ENCODE results near the gene BRIP1. TPM values are rescaled to one million over a fixed set of nuclear protein-coding genes. Genes with fewer than 3 reads are reported as not detected.

The BRIP1 gene
- total and polyA plus RNA-seq, 2 donors (not counting 1 experiment from before 2014, with no cell fraction given), result 4.0 to 8.1 TPM

GRCh38 chr17:61663310-61663709, 200.0 kb downstream of the BRIP1 start:
- H3K4me1 ChIP-seq (ENCODE audit: control insufficient read depth, extremely low read depth, insufficient read depth, low read length), result no peaks in the 10 kb centered on the region
- no peak overlapping the region for H3K4me3 ChIP-seq (replicated peaks in 1 of 4; ENCODE audit: control extremely low read depth in 1 of 4, insufficient read depth in 1 of 4, low read depth in 3 of 4, low read length in 4 of 4)
- no peak overlapping the region for H3K27ac ChIP-seq (ENCODE audit: insufficient read depth, low read length)
- H2AFZ ChIP-seq (ENCODE audit: low read length), result no peak overlapping the region
- H3K9ac ChIP-seq (ENCODE audit: insufficient read depth, low read length), result no peak overlapping the region
- H3K36me3 ChIP-seq (ENCODE audit: control insufficient read depth, insufficient read depth, low read length), result no peaks in the 10 kb centered on the region
- no peak for DNase-seq (ENCODE audit: low read depth in 2 of 2)
- H3K4me2 ChIP-seq (ENCODE audit: extremely low read depth, insufficient read depth, low read length), result no peak overlapping the region
- no peaks in the 10 kb centered on the region for H4K20me1 ChIP-seq (ENCODE audit: control insufficient read depth, extremely low read depth, insufficient read depth, low read length)
- H3K9me3 ChIP-seq (ENCODE audit: control insufficient read depth, insufficient read depth, low read depth, low read length), result no peaks in the 10 kb centered on the region
- no peaks in the 10 kb centered on the region for H3K79me2 ChIP-seq (ENCODE audit: control insufficient read depth, insufficient read depth, low read length)
- TF ChIP-seq, protein P1, sequence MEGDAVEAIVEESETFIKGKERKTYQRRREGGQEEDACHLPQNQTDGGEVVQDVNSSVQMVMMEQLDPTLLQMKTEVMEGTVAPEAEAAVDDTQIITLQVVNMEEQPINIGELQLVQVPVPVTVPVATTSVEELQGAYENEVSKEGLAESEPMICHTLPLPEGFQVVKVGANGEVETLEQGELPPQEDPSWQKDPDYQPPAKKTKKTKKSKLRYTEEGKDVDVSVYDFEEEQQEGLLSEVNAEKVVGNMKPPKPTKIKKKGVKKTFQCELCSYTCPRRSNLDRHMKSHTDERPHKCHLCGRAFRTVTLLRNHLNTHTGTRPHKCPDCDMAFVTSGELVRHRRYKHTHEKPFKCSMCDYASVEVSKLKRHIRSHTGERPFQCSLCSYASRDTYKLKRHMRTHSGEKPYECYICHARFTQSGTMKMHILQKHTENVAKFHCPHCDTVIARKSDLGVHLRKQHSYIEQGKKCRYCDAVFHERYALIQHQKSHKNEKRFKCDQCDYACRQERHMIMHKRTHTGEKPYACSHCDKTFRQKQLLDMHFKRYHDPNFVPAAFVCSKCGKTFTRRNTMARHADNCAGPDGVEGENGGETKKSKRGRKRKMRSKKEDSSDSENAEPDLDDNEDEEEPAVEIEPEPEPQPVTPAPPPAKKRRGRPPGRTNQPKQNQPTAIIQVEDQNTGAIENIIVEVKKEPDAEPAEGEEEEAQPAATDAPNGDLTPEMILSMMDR (conservative IDR thresholded peaks at IDR 0.05 in 1 of 2, IDR thresholded peaks at IDR 0.05 in 1 of 2; ENCODE audit: low read depth in 1 of 2, low read length in 2 of 2), result no peak
- TF ChIP-seq EZH2 (IDR thresholded peaks at IDR 0.05; ENCODE audit: low read length, missing control alignments), result no peak
- H3K27me3 ChIP-seq (ENCODE audit: control insufficient read depth, insufficient read depth, low read length), result no peaks in the 10 kb centered on the region

DNA sequence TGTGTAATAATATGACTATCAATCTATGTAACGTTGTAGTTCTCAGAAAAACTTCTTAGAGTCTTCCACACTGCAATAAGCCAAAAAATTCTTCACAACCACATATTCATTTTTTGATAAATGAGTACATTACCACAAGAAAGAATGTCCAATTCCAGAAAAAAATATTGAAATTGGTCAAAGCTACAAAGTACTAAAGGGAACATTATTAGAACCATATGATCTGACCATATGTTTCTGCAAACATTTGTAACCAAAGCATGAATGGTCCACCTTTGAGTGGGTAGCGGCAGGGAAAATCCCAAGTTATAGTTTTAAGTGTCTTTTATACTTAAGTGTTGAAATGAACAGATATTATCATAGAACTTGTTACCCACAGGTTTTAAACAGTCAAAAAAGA, 200.6 kb downstream of the BRIP1 start:
- Histone ChIP-seq H3K36me3 (ENCODE audit: control insufficient read depth, insufficient read depth, low read length) (no peaks in the 10 kb centered on the region), H3K4me2 (ENCODE audit: extremely low read depth, insufficient read depth, low read length) (no peak overlapping the region), H3K9me3 (ENCODE audit: control insufficient read depth, insufficient read depth, low read depth, low read length) (no peaks in the 10 kb centered on the region), H3K27ac (ENCODE audit: insufficient read depth, low read length) (no peak overlapping the region), H3K79me2 (ENCODE audit: control insufficient read depth, insufficient read depth, low read length) (no peaks in the 10 kb centered on the region), H3K4me1 (ENCODE audit: control insufficient read depth, extremely low read depth, insufficient read depth, low read length) (no peaks in the 10 kb centered on the region), H4K20me1 (ENCODE audit: control insufficient read depth, extremely low read depth, insufficient read depth, low read length) (no peaks in the 10 kb centered on the region), H3K27me3 (ENCODE audit: control insufficient read depth, insufficient read depth, low read length) (no peaks in the 10 kb centered on the region), H3K4me3 (replicated peaks in 1 of 4; ENCODE audit: control extremely low read depth in 1 of 4, insufficient read depth in 1 of 4, low read depth in 3 of 4, low read length in 4 of 4) (no peak overlapping the region), H3K9ac (ENCODE audit: insufficient read depth, low read length) (no peak overlapping the region), H2AFZ (ENCODE audit: low read length) (no peak overlapping the region)
- TF ChIP-seq EZH2 (IDR thresholded peaks at IDR 0.05; ENCODE audit: low read length, missing control alignments), result no peak
- TF ChIP-seq, protein P1 (conservative IDR thresholded peaks at IDR 0.05 in 1 of 2, IDR thresholded peaks at IDR 0.05 in 1 of 2; ENCODE audit: low read depth in 1 of 2, low read length in 2 of 2), result no peak
- peak; percentile 12 to 50 for DNase-seq (ENCODE audit: low read depth in 2 of 2)

DNA sequence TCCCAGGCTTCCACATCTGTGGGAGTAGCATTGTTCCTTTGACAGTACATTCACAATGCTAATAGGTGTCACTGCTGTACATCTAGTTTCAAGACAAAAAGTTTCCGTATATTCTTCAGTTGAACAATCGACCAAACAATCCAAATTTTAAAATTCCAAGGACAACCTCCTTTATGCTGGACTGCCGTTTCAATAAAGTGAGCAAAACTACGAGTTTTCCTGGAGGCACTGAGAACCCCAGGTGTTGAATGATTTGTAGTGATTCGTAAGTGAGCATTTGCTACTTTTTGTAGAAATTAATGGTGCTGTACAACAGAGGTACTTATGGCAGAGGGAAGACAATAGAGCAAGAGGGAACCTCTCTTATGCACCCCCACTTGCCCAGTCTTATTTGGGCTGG, 201.1 kb downstream of the BRIP1 start:
- no peak for TF ChIP-seq EZH2 (IDR thresholded peaks at IDR 0.05; ENCODE audit: low read length, missing control alignments)
- TF ChIP-seq, protein P1 (conservative IDR thresholded peaks at IDR 0.05 in 1 of 2, IDR thresholded peaks at IDR 0.05 in 1 of 2; ENCODE audit: low read depth in 1 of 2, low read length in 2 of 2), result no peak
- no peak overlapping the region for H3K9ac ChIP-seq (ENCODE audit: insufficient read depth, low read length)
- H3K4me1 ChIP-seq (ENCODE audit: control insufficient read depth, extremely low read depth, insufficient read depth, low read length), result no peaks in the 10 kb centered on the region
- no peak overlapping the region for H2AFZ ChIP-seq (ENCODE audit: low read length)
- no peaks in the 10 kb centered on the region for H3K9me3 ChIP-seq (ENCODE audit: control insufficient read depth, insufficient read depth, low read depth, low read length)
- H3K79me2 ChIP-seq (ENCODE audit: control insufficient read depth, insufficient read depth, low read length), result no peaks in the 10 kb centered on the region
- no peaks in the 10 kb centered on the region for H4K20me1 ChIP-seq (ENCODE audit: control insufficient read depth, extremely low read depth, insufficient read depth, low read length)
- no peak for DNase-seq (ENCODE audit: low read depth in 2 of 2)
- H3K4me2 ChIP-seq (ENCODE audit: extremely low read depth, insufficient read depth, low read length), result peak overlapping the region; percentile 25
- H3K27me3 ChIP-seq (ENCODE audit: control insufficient read depth, insufficient read depth, low read length), result no peaks in the 10 kb centered on the region
- H3K27ac ChIP-seq (ENCODE audit: insufficient read depth, low read length), result no peak overlapping the region
- no peaks in the 10 kb centered on the region for H3K36me3 ChIP-seq (ENCODE audit: control insufficient read depth, insufficient read depth, low read length)
- H3K4me3 ChIP-seq (replicated peaks in 1 of 4; ENCODE audit: control extremely low read depth in 1 of 4, insufficient read depth in 1 of 4, low read depth in 3 of 4, low read length in 4 of 4), result no peak overlapping the region
